ENCODE data around the gene PTGDS. TPM values are rescaled to one million over a fixed set of nuclear protein-coding genes. Genes with fewer than 3 reads are reported as not detected.

Gene PTGDS
- total and polyA plus RNA-seq, 9 donors, result 5.8 to 191 (median 43.1) TPM

- DNase-seq, result peak; percentile 93 to 97 (median 95)
- no peaks in the 10 kb centered on the region for H3K36me3 ChIP-seq
- H3K27me3 ChIP-seq, result no peaks in the 10 kb centered on the region
- TF ChIP-seq EP300 (IDR thresholded peaks at IDR 0.05), result no peak
- peak; percentile 99 to 100 (median 99) for TF ChIP-seq CTCF (IDR thresholded peaks at IDR 0.05)
- peak; percentile 47 for TF ChIP-seq POLR2A (IDR thresholded peaks at IDR 0.05)
- 4 to 14% (median 7%) methylated on average over 23 to 74 of the region's 74 CpGs for WGBS, 3 donors
- intact Hi-C loops (cut with DNase I), result loop anchor here in 1 of 4 donors (5.0 to 10.0 kb wide), 2 partner anchors 57 to 100 kb away; partner anchors contain the start of genes AJM1, PHPT1 and TRAF2
- H3K4me1 ChIP-seq (ENCODE audit: insufficient read depth), result peaks cover 9% of the 10 kb centered on the region
- H3K9me3 ChIP-seq, result no peaks in the 10 kb centered on the region
- peak within 1 kb of the TSS; percentile 92 for H3K4me3 ChIP-seq
- H3K27ac ChIP-seq, result peak within 1 kb of the TSS; percentile 4 to 73
These were observed 32.6 kb upstream of the PTGDS start, which contains the start of the genes C8G and FBXW5 for GRCh38 chr9:136944519-136945332. TSS of gene C8G (plus strand) at chr9:136945243. CDS start at chr9:136945321, 78 bp downstream. TSS of gene FBXW5 (minus strand) at chr9:136944738. CDS start at chr9:136944083, 655 bp downstream.

GRCh38 chr9:136945333-136946227, 31.7 kb upstream of the PTGDS start:
- intact Hi-C loops (cut with DNase I), result loop anchor here in 2 of 4 donors (2.0 to 10.0 kb wide), 2 partner anchors 89 to 101 kb away; partner anchors contain the start of genes AJM1 (in 1 of the 2) and PHPT1 (in 1 of the 2)
- no peaks in the 10 kb centered on the region for H3K27me3 ChIP-seq
- peak in 2 of 5 donors; percentile 57 to 58 for DNase-seq
- peaks cover 13% of the 10 kb centered on the region for H3K4me1 ChIP-seq (ENCODE audit: insufficient read depth)
- H3K9me3 ChIP-seq, result no peaks in the 10 kb centered on the region
- WGBS, 3 donors, result 82 to 88% (median 86%) methylated on average over 27 to 30 of the region's 30 CpGs
- no peak overlapping the region for H3K27ac ChIP-seq
- no peaks in the 10 kb centered on the region for H3K36me3 ChIP-seq
- no peak overlapping the region for H3K4me3 ChIP-seq
- TF ChIP-seq CTCF (IDR thresholded peaks at IDR 0.05) (no peak), EP300 (IDR thresholded peaks at IDR 0.05) (no peak), POLR2A (IDR thresholded peaks at IDR 0.05) (no peak)

GRCh38 chr9:136946228-136947027, 30.9 kb upstream of the PTGDS start:
- DNase-seq, result peak in 2 of 5 donors; percentile 48 to 53
- Histone ChIP-seq H3K27ac (no peak overlapping the region), H3K36me3 (no peaks in the 10 kb centered on the region), H3K27me3 (no peaks in the 10 kb centered on the region), H3K4me1 (ENCODE audit: insufficient read depth) (peaks cover 14% of the 10 kb centered on the region), H3K4me3 (no peak overlapping the region), H3K9me3 (no peaks in the 10 kb centered on the region)
- TF ChIP-seq POLR2A (IDR thresholded peaks at IDR 0.05), result no peak
- no peak for TF ChIP-seq CTCF (IDR thresholded peaks at IDR 0.05)
- no peak for TF ChIP-seq EP300 (IDR thresholded peaks at IDR 0.05)
- 75 to 77% (median 76%) methylated on average over 20 to 27 of the region's 27 CpGs for WGBS, 3 donors
- intact Hi-C loops (cut with DNase I), result loop anchor here in 2 of 4 donors (2.0 to 10.0 kb wide), 2 partner anchors 88 to 102 kb away; partner anchors contain the start of genes AJM1 (in 1 of the 2) and PHPT1 (in 1 of the 2)
